Measurements from ENCODE around the gene LRRC32. TPM values are rescaled to one million over a fixed set of nuclear protein-coding genes. Genes with fewer than 3 reads are reported as not detected.

Gene LRRC32
- total and polyA plus RNA-seq, 9 of the 15 experiments (the other 6 are each of a cell fraction or from before 2014, with no cell fraction given): 0.10 to 0.50 (median 0.19) TPM; not detected in 5

- TF ChIP-seq ZNF280A (IDR thresholded peaks at IDR 0.05; ENCODE audit: low read depth, partially characterized antibody): no peak
- peak; percentile 26; the same call in 1 of the 2 replicates for TF ChIP-seq PKNOX1 (IDR thresholded peaks at IDR 0.05)
- TF ChIP-seq ESRRA (IDR thresholded peaks at IDR 0.05; ENCODE audit: borderline replicate concordance, low read depth): peak; percentile 64; the same call in 1 of the 2 replicates
- TF ChIP-seq HDAC6 (IDR thresholded peaks at IDR 0.05; ENCODE audit: low read depth, low read length): no peak
- no peak for TF ChIP-seq IRF2 (CRISPR knock-in tag; IDR thresholded peaks at IDR 0.05)
- no peak for TF ChIP-seq IRF1 (CRISPR knock-in tag; IDR thresholded peaks at IDR 0.05; ENCODE audit: borderline replicate concordance)
- TF ChIP-seq RCOR1 (IDR thresholded peaks at IDR 0.05; ENCODE audit: borderline replicate concordance in 1 of 2, low read depth in 2 of 2, low read length in 2 of 2): peak; percentile 82 to 96; a peak in 3 of 4 replicates
- TF ChIP-seq FOXA1 (IDR thresholded peaks at IDR 0.05; ENCODE audit: borderline replicate concordance): no peak
- TF ChIP-seq ZNF668 (CRISPR knock-in tag; IDR thresholded peaks at IDR 0.05): no peak
- TF ChIP-seq HCFC1 (IDR thresholded peaks at IDR 0.05; ENCODE audit: low read depth, low read length): no peak
- TF ChIP-seq BCLAF1 (IDR thresholded peaks at IDR 0.05; ENCODE audit: borderline replicate concordance in 1 of 2, control insufficient read depth in 1 of 2, low read depth in 2 of 2, low read length in 1 of 2): no peak
- TF ChIP-seq ARHGAP35 (IDR thresholded peaks at IDR 0.05; ENCODE audit: partially characterized antibody): no peak
- no peak for TF ChIP-seq RBM39 (optimal IDR thresholded peaks at IDR 0.05; ENCODE audit: low read depth, low read length)
- TF ChIP-seq ZKSCAN8 (CRISPR knock-in tag; IDR thresholded peaks at IDR 0.05): peak; percentile 69; the same call in 1 of the 2 replicates
- TF ChIP-seq OTX1 (CRISPR knock-in tag; IDR thresholded peaks at IDR 0.05): no peak
- no peak for TF ChIP-seq HOMEZ (CRISPR knock-in tag; IDR thresholded peaks at IDR 0.05)
- no peak for TF ChIP-seq RBFOX2 (IDR thresholded peaks at IDR 0.05; ENCODE audit: low read depth, low read length)
- peak; percentile 60; the same call in 1 of the 2 replicates for TF ChIP-seq NFRKB (IDR thresholded peaks at IDR 0.05; ENCODE audit: low read depth)
These were observed 32.0 kb upstream of the LRRC32 start (continued) for GRCh38 chr11:76702336-76703128.
